Heart left ventricle (tissue), 13 donors: ENCODE results near the gene BIVM.

ENCODE experiments used
- POLR2A ChIP-seq, 2 donors: fragments of 450-650 bp; IDR thresholded peaks; one replicate each; pipeline ENCODE4 v1.6.1; 2017; ENCODE audit warnings: antibody characterized with exemption in 2 of 2, mild to moderate bottlenecking in 2 of 2, moderate library complexity in 2 of 2
- TF ChIP-seq, protein P1 (sequence below), 12 donors: fragments of 200-600 bp; sonication (generic) in 4 of 12; IDR thresholded peaks; one replicate each; pipeline versions ENCODE4 v1.5.0 to v1.8.0; 2018 to 2022; ENCODE audit warnings: antibody characterized with exemption in 12 of 12, mild to moderate bottlenecking in 5 of 12
- donor health status: ischemic (EF 13 %, LVEDD 7.1; RV severe dilation, severe dysfunction).
- donor health status: DM: no; HTN: yes; CAD: no.
- donor health status: DM: no; HTN: no; CAD: no.
- donor health status: ischemic (EF 25% LVEDD 6.9; RV normal size, moderate dysfunction).
- donor health status: ischemic (EF 25% LVEDD 5.7; RV mildly dilated, moderate dysfunction).
- donor health status: ischemic (EF 35%, LVEDD 5.7; RV mildly dilated, moderate dysfunction).
- donor health status: nonischemic (EF 11% LVEDD 7.7; RV severe dilation, severe dysfunction).
- donor health status: DM: yes; HTN: yes; CAD: no.
- donor health status: PGD.
- donor health status: ischemic (EF 29% LVEDD 5.4; RV normal size, mild dysfunction).
- donor health status: nonischemic (EF 23%, LVEDD 6.1; RV moderate dilation, normal function).

DNA sequence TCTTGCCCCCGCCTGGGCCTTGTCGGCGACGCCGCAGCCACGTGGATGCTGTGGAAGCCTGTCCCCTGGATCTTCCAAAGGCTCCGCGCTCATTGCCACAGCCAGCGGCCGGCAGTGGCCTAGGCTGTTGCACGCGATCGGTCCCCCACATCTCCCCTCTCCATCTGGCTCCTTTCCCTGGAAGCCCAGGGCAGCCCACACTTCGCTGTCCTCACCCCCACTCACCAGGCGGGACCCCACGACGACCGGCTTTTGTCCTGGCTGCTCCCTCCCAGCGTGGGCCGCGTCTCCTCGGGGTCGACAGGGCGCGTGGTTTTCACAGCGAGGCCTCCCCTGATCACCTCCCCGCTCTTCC lies 24.7 kb upstream of the BIVM start:
- TF ChIP-seq, protein P1, sequence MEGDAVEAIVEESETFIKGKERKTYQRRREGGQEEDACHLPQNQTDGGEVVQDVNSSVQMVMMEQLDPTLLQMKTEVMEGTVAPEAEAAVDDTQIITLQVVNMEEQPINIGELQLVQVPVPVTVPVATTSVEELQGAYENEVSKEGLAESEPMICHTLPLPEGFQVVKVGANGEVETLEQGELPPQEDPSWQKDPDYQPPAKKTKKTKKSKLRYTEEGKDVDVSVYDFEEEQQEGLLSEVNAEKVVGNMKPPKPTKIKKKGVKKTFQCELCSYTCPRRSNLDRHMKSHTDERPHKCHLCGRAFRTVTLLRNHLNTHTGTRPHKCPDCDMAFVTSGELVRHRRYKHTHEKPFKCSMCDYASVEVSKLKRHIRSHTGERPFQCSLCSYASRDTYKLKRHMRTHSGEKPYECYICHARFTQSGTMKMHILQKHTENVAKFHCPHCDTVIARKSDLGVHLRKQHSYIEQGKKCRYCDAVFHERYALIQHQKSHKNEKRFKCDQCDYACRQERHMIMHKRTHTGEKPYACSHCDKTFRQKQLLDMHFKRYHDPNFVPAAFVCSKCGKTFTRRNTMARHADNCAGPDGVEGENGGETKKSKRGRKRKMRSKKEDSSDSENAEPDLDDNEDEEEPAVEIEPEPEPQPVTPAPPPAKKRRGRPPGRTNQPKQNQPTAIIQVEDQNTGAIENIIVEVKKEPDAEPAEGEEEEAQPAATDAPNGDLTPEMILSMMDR (IDR thresholded peaks at IDR 0.05), result no peak
- TF ChIP-seq POLR2A (IDR thresholded peaks at IDR 0.05), result no peak
